Amniotic stem cell (primary cell): ENCODE measurements around the gene COASY.
A peak's percentile ranks its signal among the peaks of the same experiment; 100 is the strongest.

Experiments used
- DNase-seq: peaks from one replicate; lab custom pipeline; 2025; lab: John Stamatoyannopoulos, UW

COASY gene

DNA sequence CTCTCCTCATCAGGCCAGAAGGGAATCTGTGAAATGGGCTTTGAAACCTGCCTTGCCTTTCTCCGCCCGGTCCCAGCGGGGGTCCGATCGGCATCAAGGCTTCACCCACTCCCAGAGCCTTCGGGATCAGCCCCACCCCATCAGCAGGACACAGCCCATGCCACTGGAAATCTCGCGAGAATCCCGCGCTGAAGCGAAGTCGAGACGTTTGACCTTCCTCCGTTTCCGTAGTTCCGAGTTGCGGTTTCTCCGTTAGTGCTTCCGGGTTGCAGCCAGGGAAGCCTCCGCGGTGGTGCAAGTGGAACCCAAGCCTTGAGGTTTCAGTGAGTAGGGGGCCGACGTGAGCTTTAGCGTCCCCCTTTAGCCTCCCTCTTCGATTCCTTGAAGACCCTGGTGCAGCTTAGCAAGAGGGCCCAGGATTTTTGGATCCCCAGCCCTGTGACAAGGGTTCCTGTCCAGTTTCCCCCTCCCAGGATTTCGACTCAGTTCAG, at the start of gene COASY:
TSS of gene COASY (plus strand) at position 252 of the 491 bp plus-strand sequence. CDS start 475 bp downstream, outside the sequence.
- peak; percentile 97 for DNase-seq

- no peak for DNase-seq
These were observed 49.7 kb upstream of the COASY start for GRCh38 chr17:42512246-42512645.

DNA sequence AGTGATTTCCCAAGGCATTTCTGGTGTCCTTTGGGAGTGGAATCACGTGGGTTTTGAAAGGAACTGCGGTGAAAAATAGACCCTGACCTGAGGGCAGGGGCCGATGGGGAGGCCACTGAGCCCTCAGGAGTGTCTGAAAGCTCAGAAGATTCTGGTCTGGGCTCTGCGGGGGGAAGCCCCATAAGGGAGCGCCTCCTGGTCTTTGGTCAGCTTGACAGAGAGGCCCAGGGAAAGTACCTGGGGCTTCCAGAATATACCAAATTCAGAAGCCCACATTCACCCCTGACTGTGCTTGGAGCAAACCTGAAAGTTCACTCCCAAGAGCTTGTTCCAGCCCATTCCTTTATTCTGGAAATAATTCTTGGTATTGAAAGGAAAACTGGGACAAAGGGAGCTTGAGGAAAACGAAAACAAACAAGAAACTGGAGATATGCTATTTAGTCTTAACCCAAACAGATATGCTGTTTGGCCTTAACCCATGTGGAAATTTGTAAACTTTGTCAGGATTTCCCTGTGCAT, 49.2 kb upstream of the COASY start:
- no peak for DNase-seq

DNA sequence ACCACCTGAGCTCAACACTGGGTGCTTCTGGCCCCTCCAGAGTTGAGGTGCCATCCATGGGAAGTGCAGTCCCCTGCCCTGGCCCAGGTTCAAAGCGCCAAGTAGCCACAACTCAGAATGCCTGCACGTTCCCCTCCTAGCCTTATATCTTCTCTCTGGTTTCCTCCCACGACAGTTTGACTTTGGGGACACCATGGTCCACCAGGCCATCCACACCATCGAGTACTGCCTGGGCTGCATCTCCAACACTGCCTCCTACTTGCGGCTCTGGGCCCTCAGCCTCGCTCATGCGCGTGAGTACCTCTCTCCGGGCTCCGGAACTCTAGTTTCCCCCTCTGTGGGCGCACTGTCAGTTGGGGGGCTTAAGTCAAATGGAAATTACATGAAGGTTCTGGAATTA, 48.3 kb upstream of the COASY start:
- no peak for DNase-seq

- no peak for DNase-seq
These were observed 47.7 kb upstream of the COASY start for GRCh38 chr17:42514279-42514678.

- DNase-seq: no peak
These were observed 47.1 kb upstream of the COASY start for GRCh38 chr17:42514867-42515266.

GRCh38 chr17:42517516-42517915, 44.4 kb upstream of the COASY start:
- DNase-seq: peak; percentile 79

- peak; percentile 92 for DNase-seq
These were observed 43.7 kb upstream of the COASY start for GRCh38 chr17:42518046-42518754.

DNA sequence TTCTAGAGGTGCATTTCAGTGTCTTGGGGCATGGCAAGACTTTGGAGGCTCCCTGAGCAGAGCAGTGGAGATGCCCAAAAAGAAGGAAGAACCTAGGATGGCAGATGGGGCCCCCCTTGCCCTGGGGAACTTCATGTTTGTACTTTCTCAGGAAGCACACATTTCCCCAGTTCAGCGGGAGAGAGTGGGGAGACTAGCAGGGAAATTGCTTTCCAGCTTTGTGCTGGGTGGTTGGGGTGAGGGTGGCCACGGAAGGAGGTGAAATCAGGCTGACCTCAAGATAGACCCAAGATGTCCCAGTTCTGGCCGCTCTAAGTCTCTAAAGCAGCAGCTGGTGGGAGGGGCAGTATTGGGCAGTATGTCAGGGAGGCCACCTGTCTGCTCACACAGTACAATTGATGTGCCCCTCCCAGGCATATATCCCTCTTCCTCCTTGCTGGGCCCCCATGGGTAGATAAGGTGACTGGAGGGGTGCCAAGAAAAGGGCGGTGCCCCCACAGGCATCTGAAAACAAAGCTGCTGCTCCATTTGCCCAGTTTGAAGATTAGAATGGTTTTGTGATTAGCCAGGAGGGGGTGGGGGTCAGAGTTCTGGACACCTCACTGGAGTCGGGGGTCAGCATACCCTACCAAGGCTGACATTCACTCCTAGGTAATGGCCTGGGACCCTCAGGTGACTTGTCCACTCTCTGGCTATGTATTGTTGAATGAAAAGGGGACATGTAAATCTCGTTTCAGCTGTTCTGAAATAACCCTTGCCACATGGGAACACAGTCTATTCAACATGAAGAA, 43.0 kb upstream of the COASY start:
- no peak for DNase-seq

GRCh38 chr17:42519546-42520491, 42.1 kb upstream of the COASY start:
- peak; percentile 92 for DNase-seq

GRCh38 chr17:42520540-42520951, 41.4 kb upstream of the COASY start:
- DNase-seq: no peak

GRCh38 chr17:42521036-42521435, 40.9 kb upstream of the COASY start:
- DNase-seq: no peak

DNA sequence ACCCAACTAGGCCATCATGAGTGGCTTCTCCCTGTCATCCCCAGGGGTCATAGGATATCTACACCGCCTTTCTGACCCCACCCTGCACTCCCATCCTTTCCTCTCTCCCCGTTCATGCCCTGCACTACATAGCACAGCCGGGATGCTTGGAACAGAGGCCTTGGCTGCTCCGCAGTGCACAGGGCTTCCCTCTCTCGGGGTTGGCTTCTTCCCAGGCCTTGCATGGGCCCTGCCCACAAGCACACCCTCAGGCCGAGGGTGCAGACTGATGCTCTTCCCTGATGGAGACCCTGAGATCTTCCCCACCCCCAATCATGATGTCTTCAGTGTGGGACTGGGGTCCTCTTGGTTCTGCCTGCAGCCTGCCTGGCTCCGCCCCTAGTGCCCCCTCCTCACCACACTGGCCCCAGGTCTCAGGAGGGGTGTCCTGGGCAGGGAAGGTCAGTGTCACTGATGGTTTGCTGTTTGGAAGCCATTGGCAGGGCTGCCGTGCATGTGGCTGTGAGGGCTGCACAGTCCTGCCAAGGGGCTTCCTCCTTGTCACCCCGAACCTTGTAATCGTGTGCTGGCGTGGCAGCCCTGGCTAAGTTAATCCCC, 40.2 kb upstream of the COASY start:
- DNase-seq: no peak

- DNase-seq: no peak
These were observed 39.6 kb upstream of the COASY start for GRCh38 chr17:42522263-42522790.

GRCh38 chr17:42522798-42523278, 39.1 kb upstream of the COASY start:
- no peak for DNase-seq

- no peak for DNase-seq
These were observed 36.7 kb upstream of the COASY start for GRCh38 chr17:42525221-42525620.

DNA sequence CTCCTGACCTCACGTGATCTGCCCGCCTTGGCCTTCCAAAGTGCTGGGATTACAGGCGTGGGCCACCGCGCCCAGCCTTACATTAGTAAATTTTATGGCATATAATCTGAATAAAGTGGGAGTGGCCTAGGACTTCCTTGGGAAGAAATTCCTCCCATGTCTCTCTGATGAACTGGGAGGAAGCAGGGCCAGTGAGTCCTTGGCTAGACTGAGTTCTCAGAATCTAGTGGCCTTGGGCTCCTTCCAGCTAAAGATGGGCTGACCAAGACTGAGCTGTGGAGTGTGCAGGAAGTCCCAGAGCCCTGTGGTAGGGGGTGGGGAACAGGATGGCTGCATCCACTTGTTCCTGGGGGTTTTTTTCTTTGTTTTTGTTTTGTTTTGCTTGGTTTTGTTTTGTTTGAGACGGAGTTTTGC, 35.9 kb upstream of the COASY start:
- no peak for DNase-seq

DNA sequence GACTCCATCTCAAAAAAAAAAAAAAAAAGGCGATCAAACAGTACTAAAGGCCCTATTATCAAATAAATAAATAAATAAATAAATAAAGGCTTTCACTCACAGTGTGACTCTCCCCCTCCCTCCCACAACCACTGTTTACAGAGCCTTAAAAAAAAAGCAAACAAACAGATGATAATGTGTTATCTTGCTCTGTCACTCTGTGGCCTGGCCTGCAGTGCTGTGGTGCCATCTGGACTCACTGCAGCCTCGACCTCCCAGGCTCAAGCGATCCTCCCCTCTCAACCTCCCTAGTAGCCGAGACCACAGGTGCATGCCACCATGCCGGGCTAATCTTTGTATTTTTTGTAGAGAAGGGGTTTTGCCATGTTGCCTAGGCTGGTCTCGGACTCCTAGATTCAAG, 34.0 kb upstream of the COASY start:
- no peak for DNase-seq

GRCh38 chr17:42529061-42529460, 32.9 kb upstream of the COASY start:
- DNase-seq: no peak

DNA sequence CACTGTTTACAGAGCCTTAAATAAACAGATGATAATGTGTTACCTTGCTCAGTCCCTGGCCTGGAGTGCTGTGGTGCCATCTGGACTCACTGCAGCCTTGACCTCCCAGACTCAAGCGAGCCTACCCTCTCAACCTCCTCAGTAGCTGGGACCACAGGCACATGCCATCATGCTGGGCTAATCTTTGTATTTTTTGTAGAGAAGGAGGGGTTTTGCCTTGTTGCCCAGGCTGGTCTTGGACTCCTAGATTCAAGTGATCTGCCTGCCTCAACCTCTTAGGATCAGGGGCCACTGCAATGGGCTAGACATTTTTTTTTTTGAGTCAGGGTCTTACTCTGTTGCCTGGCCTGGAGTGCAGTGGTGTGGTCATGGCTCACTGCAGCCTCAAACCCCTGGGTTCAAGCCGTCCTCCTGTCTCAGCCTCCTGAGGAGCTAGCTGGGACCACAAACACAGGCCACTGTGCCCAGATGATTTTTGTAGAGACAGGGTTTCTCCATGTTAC, 30.9 kb upstream of the COASY start:
- no peak for DNase-seq
